ENCODE data around the gene EPN2. TPM values are rescaled to one million over a fixed set of nuclear protein-coding genes. Genes with fewer than 3 reads are reported as not detected.

The EPN2 gene
- total RNA-seq, 1 experiment from 2014 or later, result 57.8 TPM

- Histone ChIP-seq H3K23me2 (ENCODE audit: insufficient read length, low read depth, low read length, poor library complexity, severe bottlenecking) (no peaks in the 10 kb centered on the region), H4K91ac (ENCODE audit: insufficient read length, low read depth, low read length) (no peak overlapping the region), H4K8ac (replicated peaks; ENCODE audit: insufficient read length, low read depth, low read length) (no peak overlapping the region), H3K14ac (ENCODE audit: insufficient read depth, low read length) (no peak overlapping the region; the same call in 1 of the 2 replicates), H3K27ac (ENCODE audit: insufficient read length, low read depth, low read length) (no peak overlapping the region), H2BK5ac (ENCODE audit: insufficient read length, low read length) (no peak overlapping the region), H3K4me2 (ENCODE audit: insufficient read depth, insufficient read length, low read length) (no peak overlapping the region), H2BK120ac (ENCODE audit: low read depth, low read length, poor library complexity, severe bottlenecking) (no peak overlapping the region), H3K56ac (ENCODE audit: insufficient read length, low read depth, low read length) (no peak overlapping the region), H3K4me1 (ENCODE audit: insufficient read depth, low read length) (peaks cover 5% of the 10 kb centered on the region), H2BK12ac (ENCODE audit: insufficient read length, low read depth, low read length) (peak overlapping the region; percentile 40), H3K23ac (ENCODE audit: insufficient read length, low read depth, low read length) (no peak overlapping the region), H3K9ac (ENCODE audit: extremely low read depth, insufficient read length, low read length) (no peak overlapping the region), H3T11ph (ENCODE audit: low read length) (no peak overlapping the region), H3K27me3 (ENCODE audit: insufficient read depth, low read length) (no peaks in the 10 kb centered on the region), H3K4ac (ENCODE audit: low read depth, low read length) (no peak overlapping the region), H2BK15ac (ENCODE audit: low read depth, low read length) (no peak overlapping the region), H3K79me2 (ENCODE audit: insufficient read depth, low read length) (no peaks in the 10 kb centered on the region), H4K20me1 (ENCODE audit: control insufficient read depth, insufficient read depth, insufficient read length) (peaks cover 3% of the 10 kb centered on the region), H2AFZ (ENCODE audit: low read length) (no peak overlapping the region), H3K9me3 (ENCODE audit: control insufficient read depth, low read depth, low read length) (no peaks in the 10 kb centered on the region), H4K5ac (ENCODE audit: insufficient read length, low read depth, low read length) (no peak overlapping the region), H2AK5ac (ENCODE audit: insufficient read length, low read length) (peak overlapping the region; percentile 7), H3K18ac (ENCODE audit: insufficient read length, low read depth, low read length) (no peak overlapping the region), H2BK20ac (ENCODE audit: low read depth, low read length, poor library complexity, severe bottlenecking) (no peak overlapping the region), H3K79me1 (ENCODE audit: insufficient read depth, low read depth, low read length, poor library complexity, severe bottlenecking) (peaks cover 3% of the 10 kb centered on the region)
- TF ChIP-seq CTCF (conservative IDR thresholded peaks at IDR 0.05), result no peak
- no peak for DNase-seq
- H3K4me3 Mint-ChIP-seq, result no peak overlapping the region
- no peaks in the 10 kb centered on the region for H3K27me3 Mint-ChIP-seq (ENCODE audit: low read depth)
- peak overlapping the region; percentile 30 to 42 (median 36); a peak in 3 of 7 replicates for H3K27ac Mint-ChIP-seq
- H3K36me3 Mint-ChIP-seq (ENCODE audit: insufficient read depth in 1 of 3, low read depth in 3 of 3), result peaks cover 21 to 35% (median 27%) of the 10 kb centered on the region in 3 experiments; a peak in 6 of 7 replicates
- peaks cover 54 to 57% of the 10 kb centered on the region in 2 experiments for H3K4me1 Mint-ChIP-seq
- WGBS (ENCODE audit: extremely low coverage, insufficient read length, low lambda C conversion rate), result no CpG with 5 or more reads among the region's 2 CpGs
- H3K9me3 Mint-ChIP-seq, result no peaks in the 10 kb centered on the region
These were observed 50.5 kb downstream of the EPN2 start for GRCh38 chr17:19287651-19288050.

All from H9 (cell line).